Pancreas (tissue), 10 donors: Measurements from ENCODE around the gene DTNBP1. TPM values are rescaled to one million over a fixed set of nuclear protein-coding genes. Genes with fewer than 3 reads are reported as not detected.

Experiments used
- ATAC-seq, 4 donors: fragments of 200-7000 bp; cut with Tn5 transposase; one replicate each; pipeline versions ENCODE4 v1.8.0 to v1.9.1; 2020; ENCODE audit warnings: mild to moderate bottlenecking in 4 of 4, moderate library complexity in 4 of 4
- DNase-seq, 6 donors: peaks; one replicate each; pipeline ENCODE4 v3.0.0-alpha.2; 2020
- FAIRE-seq: peaks from 2 replicates; lab custom pipeline; 2012; peaks lifted over from hg19 to GRCh38; lab: Jason Lieb, UNC
- H3K27ac ChIP-seq, 4 donors: fragments of 200-600 bp; sonication (generic); 1 replicate in 3 of 4; 2 replicates in 1 of 4; pipeline versions ENCODE4 v1.5.0 to v1.8.0; 2020
- H3K27me3 ChIP-seq, 4 donors: fragments of 200-600 bp; one replicate each; pipeline ENCODE4 v1.8.0; 2021
- H3K36me3 ChIP-seq, 3 donors: fragments of 200-600 bp; sonication (generic) in 1 of 3; one replicate each; pipeline versions ENCODE4 v1.5.0 to v1.8.0; 2020 to 2021
- H3K4me1 ChIP-seq, 3 donors: fragments of 200-600 bp; one replicate each; pipeline ENCODE4 v1.8.0; 2021
- H3K4me3 ChIP-seq, 4 donors: fragments of 200-600 bp; sonication (generic) in 2 of 4; one replicate each; pipeline versions ENCODE4 v1.5.0 to v1.8.0; 2020 to 2021
- H3K9me3 ChIP-seq, 4 donors: fragments of 200-600 bp; one replicate each; pipeline ENCODE4 v1.8.0; 2021
- WGBS, 2 donors: extraction: QIAGEN DNeasy Blood & Tissue Kit; methylation state at CpG; one replicate each; pipeline ENCODE4 v1.1.7; 2013; 5-methylcytosine and 5-hydroxymethylcytosine counted together
- intact Hi-C, 3 donors: fragments of 100-400 bp; cut with DNase I; formaldehyde crosslinking; loops; one replicate each; pipeline versions ENCODE4 v1.11.1 to v1.14.2; 2022
- polyA plus RNA-seq, 2 donors: library from polyadenylated mRNA; stranded (reverse); fragments of 200-250 nt; gene quantifications; one replicate each; pipeline ENCODE4 v1.2.3, GENCODE V29; 2013
- total RNA-seq, 6 donors: library from RNA; stranded (reverse); fragmentation: NEBNext Ultra II Directional in 4 of 6; extraction: Animal tissue kit (Norgen Biotek cat#: 25700) in 4 of 6; gene quantifications; one replicate each; pipeline versions ENCODE4 v1.2.1 to v1.2.4, GENCODE V29; 2021 to 2023
- TF ChIP-seq, protein P1 (sequence below), 4 donors: fragments of 200-600 bp; sonication (generic) in 3 of 4; IDR thresholded peaks; one replicate each; pipeline versions ENCODE4 v1.5.0 to v1.8.0; 2021; ENCODE audit warnings: antibody characterized with exemption in 4 of 4
- donor health status: healthy with polysubstance abuse.
- donor health status: DM: no; HTN: no; CAD: no; lungs with moderate emphysema.
- donor health status: DM: no; HTN: no; CAD: no.
- donor health status: control.
- donor health status: control.
- donor health status: Bipolar disorder and iron deficiency.
- donor health status: DM: yes; HTN: yes; CAD: no.
- donor health status: DM: no; HTN: no; CAD: no.
- donor health status: DM: no; HTN: no; CAD: no.
- donor health status: DM: yes; HTN: yes; CAD: no.

The DTNBP1 gene
- total and polyA plus RNA-seq, 8 donors = 6.5 to 11.5 (median 8.0) TPM

DNA sequence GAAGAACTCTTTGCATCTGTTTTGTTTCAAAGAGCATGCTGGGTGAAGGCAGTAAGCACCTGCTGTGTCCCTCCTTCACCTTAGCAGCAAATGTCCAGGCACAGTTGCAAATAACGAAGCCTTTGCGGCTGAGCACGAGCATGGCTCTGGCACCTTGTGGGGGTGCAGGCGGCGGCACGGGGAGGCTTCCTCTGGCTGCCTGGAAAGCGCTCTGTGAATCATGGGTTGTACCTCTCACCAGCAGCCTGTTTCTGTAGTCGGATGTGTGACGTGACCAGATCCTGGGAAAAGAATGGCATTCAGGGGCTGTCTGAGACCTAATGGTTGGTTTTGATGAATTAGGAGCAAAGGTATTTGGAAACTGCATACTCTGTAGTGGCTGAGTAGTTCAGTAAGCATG lies 144.8 kb downstream of the DTNBP1 start:
- TF ChIP-seq, protein P1, sequence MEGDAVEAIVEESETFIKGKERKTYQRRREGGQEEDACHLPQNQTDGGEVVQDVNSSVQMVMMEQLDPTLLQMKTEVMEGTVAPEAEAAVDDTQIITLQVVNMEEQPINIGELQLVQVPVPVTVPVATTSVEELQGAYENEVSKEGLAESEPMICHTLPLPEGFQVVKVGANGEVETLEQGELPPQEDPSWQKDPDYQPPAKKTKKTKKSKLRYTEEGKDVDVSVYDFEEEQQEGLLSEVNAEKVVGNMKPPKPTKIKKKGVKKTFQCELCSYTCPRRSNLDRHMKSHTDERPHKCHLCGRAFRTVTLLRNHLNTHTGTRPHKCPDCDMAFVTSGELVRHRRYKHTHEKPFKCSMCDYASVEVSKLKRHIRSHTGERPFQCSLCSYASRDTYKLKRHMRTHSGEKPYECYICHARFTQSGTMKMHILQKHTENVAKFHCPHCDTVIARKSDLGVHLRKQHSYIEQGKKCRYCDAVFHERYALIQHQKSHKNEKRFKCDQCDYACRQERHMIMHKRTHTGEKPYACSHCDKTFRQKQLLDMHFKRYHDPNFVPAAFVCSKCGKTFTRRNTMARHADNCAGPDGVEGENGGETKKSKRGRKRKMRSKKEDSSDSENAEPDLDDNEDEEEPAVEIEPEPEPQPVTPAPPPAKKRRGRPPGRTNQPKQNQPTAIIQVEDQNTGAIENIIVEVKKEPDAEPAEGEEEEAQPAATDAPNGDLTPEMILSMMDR (IDR thresholded peaks at IDR 0.05) = no peak
- no peak for ATAC-seq
- Histone ChIP-seq H3K27me3 (no peaks in the 10 kb centered on the region), H3K27ac (no peak overlapping the region), H3K4me1 (peaks cover 0 to 7% (median 0%) of the 10 kb centered on the region in 3 donors), H3K4me3 (no peak overlapping the region), H3K9me3 (no peaks in the 10 kb centered on the region), H3K36me3 (peaks cover 0 to 40% (median 9%) of the 10 kb centered on the region in 3 donors)
- intact Hi-C loops = no loop called here
- DNase-seq = no peak
- FAIRE-seq = no peak
- WGBS, 2 donors = 96 to 98% methylated on average over 9 of the region's 9 CpGs

- no peaks in the 10 kb centered on the region for H3K9me3 ChIP-seq
- FAIRE-seq (no peak), DNase-seq (no peak), ATAC-seq (no peak)
- WGBS, 2 donors = 95 to 96% methylated on average over 11 of the region's 11 CpGs
- peaks cover 0 to 7% (median 0%) of the 10 kb centered on the region in 3 donors for H3K4me1 ChIP-seq
- intact Hi-C loops = no loop called here
- H3K4me3 ChIP-seq = no peak overlapping the region
- peaks cover 0 to 42% (median 9%) of the 10 kb centered on the region in 3 donors for H3K36me3 ChIP-seq
- no peak overlapping the region for H3K27ac ChIP-seq
- TF ChIP-seq, protein P1 (IDR thresholded peaks at IDR 0.05) = no peak
- H3K27me3 ChIP-seq = no peaks in the 10 kb centered on the region
Measured at GRCh38 chr6:15517600-15517999, 145.2 kb downstream of the DTNBP1 start.

DNA sequence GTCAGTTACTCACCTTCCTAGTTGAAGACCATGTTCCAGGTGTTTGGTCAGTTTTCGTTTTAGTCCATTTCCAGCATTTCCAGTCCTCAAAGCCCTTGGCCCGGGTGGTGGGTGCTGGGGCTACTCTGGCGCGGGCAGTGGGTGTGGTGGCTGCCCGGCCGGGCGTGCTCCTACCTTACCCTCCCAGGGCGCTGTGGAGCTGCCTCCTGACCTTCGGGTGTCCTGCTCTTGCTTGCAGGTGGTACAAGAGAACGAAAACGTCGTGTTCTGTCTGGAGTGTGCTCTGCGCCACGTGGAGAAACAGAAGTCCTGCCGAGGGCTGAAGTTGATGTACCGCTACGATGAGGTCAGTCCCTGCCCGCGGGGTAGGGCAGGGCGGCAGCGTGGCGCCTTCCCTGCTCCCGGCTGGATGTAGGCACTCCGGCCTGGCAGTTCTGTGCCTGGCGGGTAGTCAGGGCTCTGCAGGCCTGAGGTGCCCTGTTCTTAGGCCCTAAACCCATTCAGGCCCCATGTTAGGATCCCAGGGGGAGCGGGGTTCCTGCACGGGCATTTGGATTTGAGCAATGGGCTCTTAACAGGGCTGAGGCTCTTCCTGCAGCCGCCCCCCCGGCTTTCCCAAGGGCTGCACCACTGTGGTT lies 145.8 kb downstream of the DTNBP1 start:
- Histone ChIP-seq H3K4me1 (peaks cover 0 to 5% (median 0%) of the 10 kb centered on the region in 3 donors), H3K4me3 (no peak overlapping the region), H3K27me3 (no peaks in the 10 kb centered on the region), H3K27ac (no peak overlapping the region), H3K9me3 (no peaks in the 10 kb centered on the region), H3K36me3 (peaks cover 0 to 38% (median 9%) of the 10 kb centered on the region in 3 donors)
- DNase-seq (no peak), ATAC-seq (no peak), FAIRE-seq (no peak)
- WGBS, 2 donors = 96 to 98% methylated on average over 29 of the region's 29 CpGs
- intact Hi-C loops = no loop called here
- TF ChIP-seq, protein P1 (IDR thresholded peaks at IDR 0.05) = no peak

- FAIRE-seq (no peak), ATAC-seq (no peak), DNase-seq (no peak)
- Histone ChIP-seq H3K4me3 (no peak overlapping the region), H3K27ac (no peak overlapping the region), H3K9me3 (no peaks in the 10 kb centered on the region), H3K36me3 (peaks cover 0 to 40% (median 9%) of the 10 kb centered on the region in 3 donors), H3K27me3 (no peaks in the 10 kb centered on the region), H3K4me1 (no peaks in the 10 kb centered on the region)
- TF ChIP-seq, protein P1 (IDR thresholded peaks at IDR 0.05) = no peak
- WGBS, 2 donors = 93 to 96% methylated on average over 13 of the region's 13 CpGs
- intact Hi-C loops = no loop called here
Measured at GRCh38 chr6:15516378-15516777, 146.4 kb downstream of the DTNBP1 start.

DNA sequence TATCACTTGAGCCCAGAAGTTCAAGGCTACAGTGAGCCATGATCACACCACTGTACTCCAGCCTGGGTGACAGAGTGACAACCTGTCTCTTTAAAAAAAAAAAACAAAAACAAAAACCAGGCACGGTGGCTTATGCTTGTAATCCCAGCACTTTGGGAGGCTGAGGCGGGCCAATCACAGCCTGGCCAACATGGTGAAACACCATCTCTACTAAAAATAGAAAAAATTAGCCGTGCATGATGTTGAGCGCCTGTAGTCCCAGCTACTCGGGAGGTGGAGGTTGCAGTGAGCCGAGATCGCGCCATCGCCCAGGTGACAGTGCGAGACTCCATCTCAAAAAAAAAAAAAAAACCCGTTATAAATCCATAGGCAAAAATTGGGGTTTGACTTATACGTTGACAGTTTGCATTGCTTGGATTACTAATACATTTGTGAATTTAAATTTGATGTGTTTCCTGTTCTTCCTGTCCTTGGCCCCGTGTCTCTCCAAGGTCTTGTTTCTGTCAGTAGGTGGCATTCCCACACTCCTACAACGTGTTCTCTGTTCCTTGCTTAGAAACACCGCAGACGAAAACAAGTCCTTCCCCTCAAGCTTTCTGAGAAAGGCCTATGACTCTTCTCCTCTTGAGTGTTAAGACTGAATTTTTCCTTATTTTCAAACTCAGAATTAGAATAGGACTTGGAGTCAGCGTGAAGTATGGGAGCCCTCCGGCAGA lies 147.0 kb downstream of the DTNBP1 start:
- no peaks in the 10 kb centered on the region for H3K4me1 ChIP-seq
- ATAC-seq (no peak), FAIRE-seq (no peak), DNase-seq (no peak)
- H3K27ac ChIP-seq = no peak overlapping the region
- no peaks in the 10 kb centered on the region for H3K27me3 ChIP-seq
- peaks cover 0 to 45% (median 9%) of the 10 kb centered on the region in 3 donors for H3K36me3 ChIP-seq
- intact Hi-C loops = no loop called here
- H3K4me3 ChIP-seq = no peak overlapping the region
- no peaks in the 10 kb centered on the region for H3K9me3 ChIP-seq
- TF ChIP-seq, protein P1 (IDR thresholded peaks at IDR 0.05) = no peak
- WGBS, 2 donors = 79 to 80% methylated on average over 18 of the region's 18 CpGs
